ENCODE measurements around the gene ESYT1.
A peak's percentile ranks its signal among the peaks of the same experiment; 100 is the strongest.

The ESYT1 gene

DNA sequence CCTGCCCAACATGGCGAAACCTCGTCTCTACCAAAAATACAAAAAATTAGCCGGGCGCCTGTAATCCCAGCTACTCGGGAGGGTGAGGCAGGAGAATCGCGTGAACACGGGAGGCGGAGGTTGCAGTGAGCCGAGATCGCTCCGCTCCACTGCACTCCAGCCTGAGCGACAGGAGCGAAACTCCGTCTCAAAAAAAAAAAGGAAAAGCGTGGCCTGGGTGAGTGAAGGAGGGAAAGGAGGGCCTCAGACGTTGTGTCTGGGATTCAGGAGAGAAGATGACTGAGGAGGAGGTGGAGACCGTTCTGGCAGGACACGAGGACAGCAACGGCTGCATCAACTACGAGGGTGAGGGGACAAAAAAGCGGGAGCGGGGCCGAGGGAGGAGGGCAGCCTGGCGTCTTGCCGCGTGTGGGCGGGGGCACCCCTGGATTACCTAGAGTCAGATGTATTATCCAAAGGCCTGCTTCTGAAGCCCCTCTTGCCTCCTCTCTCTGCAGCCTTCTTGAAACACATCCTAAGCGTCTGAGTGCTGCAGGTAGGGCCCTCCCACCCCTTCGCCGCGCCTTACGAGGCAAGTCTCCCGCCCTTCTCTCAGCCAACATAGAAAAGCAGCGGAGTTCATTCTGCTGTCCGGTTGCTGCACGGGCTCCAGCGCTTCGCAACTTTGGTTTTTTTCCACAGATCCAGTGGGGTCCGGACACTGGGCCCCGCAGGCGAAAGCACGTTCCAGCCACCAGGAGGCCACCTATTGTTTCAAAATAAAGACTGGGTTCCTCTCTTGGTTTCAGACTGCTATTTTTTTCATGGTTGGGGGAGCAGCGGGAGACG, 29.3 kb downstream of the ESYT1 start:
- peak; percentile 64 for DNase-seq

DNA sequence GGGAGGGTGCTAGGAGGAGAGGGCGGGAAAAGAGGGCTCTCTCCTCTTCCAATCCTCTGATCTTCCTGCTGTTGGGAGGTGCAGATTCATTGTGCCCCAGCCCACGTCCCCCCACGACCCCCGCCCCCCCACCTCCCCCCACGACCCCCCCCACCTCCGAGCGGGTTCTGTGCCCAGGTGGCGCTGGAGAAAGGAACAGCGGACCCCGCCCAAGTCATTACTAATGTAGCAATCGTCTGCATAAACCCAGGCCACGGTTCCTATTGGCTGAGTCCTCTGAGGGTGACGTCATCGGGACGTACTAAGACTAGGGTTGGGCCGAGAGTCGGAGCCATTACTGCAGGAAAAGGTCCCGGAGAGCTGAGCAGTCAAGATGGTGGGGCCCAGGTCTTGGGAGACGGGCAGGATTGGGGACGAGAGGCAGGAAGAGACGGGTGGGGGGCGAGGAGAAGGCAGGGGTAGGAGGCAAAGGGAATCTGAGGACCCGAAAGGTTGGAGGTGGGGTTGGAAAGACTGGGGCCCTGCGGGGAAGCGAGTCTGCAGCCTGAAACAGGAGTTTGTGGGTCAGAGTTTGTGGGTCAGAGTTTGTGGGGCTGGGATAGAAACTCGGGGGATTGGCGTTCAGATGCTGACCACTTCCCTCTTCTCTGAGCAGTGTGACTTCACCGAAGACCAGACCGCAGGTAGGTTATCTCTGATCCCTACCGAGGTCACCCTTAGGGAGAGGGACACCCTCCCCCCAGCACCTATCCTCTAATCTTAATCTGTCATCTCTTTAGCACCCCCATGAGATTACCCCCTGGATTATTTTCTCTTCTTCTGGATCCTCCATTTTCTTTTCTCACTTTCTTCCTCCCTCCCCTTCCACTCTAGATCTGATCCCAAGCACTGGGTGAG, 30.2 kb downstream of the ESYT1 start, which contains the start of gene MYL6:
MYL6 (plus strand) TSS at position 331 of the 897 bp plus-strand sequence; CDS start at position 374, 43 bp downstream.
- DNase-seq, result peak; percentile 98

- DNase-seq, result peak; percentile 72
These were observed 30.9 kb downstream of the ESYT1 start for GRCh38 chr12:56158926-56159461.

DNA sequence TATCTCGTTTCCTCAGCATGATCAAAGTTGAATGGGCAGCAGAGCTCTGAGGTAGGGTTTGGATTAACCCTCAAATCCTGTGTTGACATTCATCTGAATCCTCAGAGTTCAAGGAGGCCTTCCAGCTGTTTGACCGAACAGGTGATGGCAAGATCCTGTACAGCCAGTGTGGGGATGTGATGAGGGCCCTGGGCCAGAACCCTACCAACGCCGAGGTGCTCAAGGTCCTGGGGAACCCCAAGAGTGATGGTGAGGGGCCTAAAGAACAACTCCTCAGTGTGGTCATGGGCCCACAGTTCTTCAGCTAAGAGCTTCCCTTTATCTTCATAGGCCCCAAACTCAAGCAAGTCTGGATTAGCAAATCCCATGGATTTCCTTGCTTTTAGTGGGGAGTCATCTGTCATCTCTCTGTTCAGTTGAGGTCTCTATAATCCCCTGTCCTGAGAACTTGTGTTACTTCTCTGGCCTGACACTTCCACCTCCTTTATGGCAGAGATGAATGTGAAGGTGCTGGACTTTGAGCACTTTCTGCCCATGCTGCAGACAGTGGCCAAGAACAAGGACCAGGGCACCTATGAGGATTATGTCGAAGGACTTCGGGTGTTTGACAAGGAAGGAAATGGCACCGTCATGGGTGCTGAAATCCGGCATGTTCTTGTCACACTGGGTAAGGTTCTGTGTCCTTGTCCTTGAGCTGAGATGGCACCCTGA, 31.6 kb downstream of the ESYT1 start:
- no peak for DNase-seq

DNA sequence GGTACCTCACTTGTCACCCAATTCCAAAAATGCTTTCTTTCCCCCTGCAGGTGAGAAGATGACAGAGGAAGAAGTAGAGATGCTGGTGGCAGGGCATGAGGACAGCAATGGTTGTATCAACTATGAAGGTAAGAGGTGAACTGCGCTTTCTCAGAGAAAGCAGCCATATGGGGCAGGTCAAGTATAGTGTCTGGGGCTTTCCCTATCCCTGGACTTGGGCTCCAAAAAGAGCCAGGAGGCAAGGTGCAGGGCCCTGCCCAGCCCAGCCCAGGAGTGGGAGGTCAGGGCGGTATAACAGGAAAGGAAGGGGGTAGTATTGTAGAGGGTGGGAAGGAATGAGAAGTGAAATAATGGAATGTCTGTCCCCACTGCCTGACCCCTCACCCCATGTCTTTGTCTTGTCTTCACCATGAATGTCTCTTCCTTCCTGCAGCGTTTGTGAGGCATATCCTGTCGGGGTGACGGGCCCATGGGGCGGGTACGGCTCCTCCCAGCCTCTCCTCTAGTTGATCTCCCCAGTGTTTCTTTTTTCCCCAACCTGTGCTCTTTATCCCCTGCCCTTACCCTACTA, 32.2 kb downstream of the ESYT1 start:
- no peak for DNase-seq

GRCh38 chr12:56160894-56161689, 33.0 kb downstream of the ESYT1 start:
- DNase-seq, result no peak

DNA sequence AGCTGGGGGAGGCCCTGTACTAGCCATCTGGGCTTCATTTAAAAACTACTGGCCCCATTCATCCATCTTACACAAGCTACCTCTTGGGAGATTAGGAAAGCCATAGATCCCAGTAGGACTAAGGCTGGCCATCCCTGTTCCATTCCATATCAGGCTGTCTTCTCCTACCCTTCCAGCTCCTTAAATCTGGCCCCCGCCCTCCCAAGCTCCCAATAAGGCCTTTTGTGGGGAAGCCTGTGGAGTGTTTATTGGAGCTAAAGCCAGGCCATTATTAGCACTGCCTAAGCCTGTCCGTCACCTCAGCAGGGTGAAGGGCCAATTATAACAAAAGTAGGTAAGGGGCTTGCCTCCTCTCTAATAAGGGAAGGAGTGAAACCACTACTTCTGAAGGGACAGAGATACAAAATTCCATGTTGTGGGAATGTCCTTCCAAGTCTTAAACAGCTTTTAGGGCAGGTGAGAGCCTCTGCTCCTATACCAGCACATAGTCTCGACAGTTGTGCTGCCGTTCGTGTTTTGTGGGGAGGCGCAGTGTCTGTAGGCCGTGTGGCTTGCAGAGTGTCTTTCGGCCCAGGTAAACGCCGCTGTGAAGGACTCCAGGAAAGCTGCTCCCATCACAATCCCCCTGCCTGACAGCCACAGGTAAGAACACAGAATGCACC, 33.8 kb downstream of the ESYT1 start:
- DNase-seq, result no peak

- no peak for DNase-seq
These were observed 34.6 kb downstream of the ESYT1 start for GRCh38 chr12:56162468-56163290.

DNA sequence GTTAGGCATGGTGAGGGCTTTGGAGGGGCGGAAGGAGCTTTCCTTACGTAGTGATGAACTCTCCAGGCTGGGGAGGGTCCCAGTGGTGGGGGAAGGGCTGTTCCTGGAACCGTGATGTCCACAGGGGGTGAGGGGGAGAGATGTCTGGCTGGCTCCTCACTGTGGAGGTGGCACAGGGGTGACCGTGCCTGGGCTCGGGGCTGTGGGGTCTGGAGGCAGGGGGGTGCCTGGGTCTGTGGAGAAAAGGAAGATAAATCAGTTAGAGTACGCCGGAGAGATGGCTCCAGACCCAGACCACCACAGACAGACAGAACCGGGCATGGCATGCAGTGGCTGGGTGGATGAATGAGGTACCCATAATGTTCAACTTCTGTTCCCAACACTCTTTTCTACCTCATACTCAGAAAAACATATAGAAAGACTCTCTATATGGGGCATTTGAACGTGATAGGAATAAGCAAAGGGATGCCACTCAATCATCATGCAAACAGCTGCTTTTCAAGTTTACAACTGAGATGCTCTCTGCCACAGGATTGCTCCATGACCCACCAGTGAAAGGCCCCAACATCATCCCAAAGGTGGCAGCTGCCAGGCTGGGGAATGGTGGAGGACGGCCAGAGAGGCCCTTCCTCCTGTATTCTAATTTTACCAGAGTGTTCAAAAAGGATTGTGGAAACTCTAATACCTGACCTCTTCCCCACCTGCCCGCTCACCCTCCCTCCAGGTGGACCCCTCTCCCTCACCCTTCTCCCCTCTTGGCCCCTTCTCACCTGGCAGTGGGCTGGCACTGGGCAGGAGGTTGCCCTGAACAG, 35.7 kb downstream of the ESYT1 start:
- DNase-seq, result no peak

DNA sequence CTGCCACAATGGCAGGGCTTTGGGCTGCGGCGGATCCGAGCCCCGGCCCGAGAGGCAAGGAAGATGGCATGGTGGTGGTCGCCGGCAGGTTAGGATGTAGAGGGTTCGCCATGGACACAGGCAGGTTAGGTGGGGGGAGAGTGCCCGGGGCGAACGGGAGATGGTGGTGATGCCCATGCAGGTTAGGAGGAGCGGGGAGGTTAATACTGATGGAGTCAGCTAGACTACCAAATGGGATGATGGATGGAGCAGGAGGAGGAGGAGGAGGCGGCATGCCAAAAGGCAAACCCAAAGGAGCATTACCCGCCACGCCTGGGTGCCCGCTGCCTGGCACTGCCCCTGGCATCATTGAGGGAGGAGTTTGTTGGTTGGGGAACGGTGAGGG, 36.3 kb downstream of the ESYT1 start:
- no peak for DNase-seq

GRCh38 chr12:56165369-56165768, 37.3 kb downstream of the ESYT1 start:
- no peak for DNase-seq

- no peak for DNase-seq
These were observed 41.2 kb downstream of the ESYT1 start for GRCh38 chr12:56169229-56169759.

GRCh38 chr12:56172839-56173238, 44.8 kb downstream of the ESYT1 start:
- DNase-seq, result no peak

GRCh38 chr12:56178347-56178746, 50.3 kb downstream of the ESYT1 start:
- no peak for DNase-seq

- DNase-seq, result no peak
These were observed 58.9 kb downstream of the ESYT1 start for GRCh38 chr12:56186957-56187356.

GRCh38 chr12:56188131-56188777, 60.2 kb downstream of the ESYT1 start:
- no peak for DNase-seq

- DNase-seq, result no peak
These were observed 60.7 kb downstream of the ESYT1 start for GRCh38 chr12:56188778-56189098.

GRCh38 chr12:56189099-56189917, 61.2 kb downstream of the ESYT1 start, which contains the start of gene SMARCC2:
TSS of gene SMARCC2 (minus strand) at chr12:56189483. CDS start at chr12:56189461, 22 bp downstream.
- peak; percentile 88 for DNase-seq

All from hematopoietic multipotent progenitor cell treated with erythropoietin and hydrocortisone succinate and interleukin-3 and kit ligand, for 8 days (in vitro differentiated cells).